Suppressor macrophage treated with lipopolysaccharide for 1 hour (primary cell): ENCODE data around the gene AP1G2.
"Not testable (repeated sequence)": the region's sequence is repeated elsewhere in the genome, so short reads cannot be mapped to it uniquely, and the experiment has no call there.

ENCODE experiments used
- DNase-seq, 3 donors: peaks; one replicate each; pipeline ENCODE4 v3.0.0-alpha.2; 2020 to 2022

The AP1G2 gene

GRCh38 chr14:23590198-23590597, 22.6 kb upstream of the AP1G2 start:
- DNase-seq: no peak

GRCh38 chr14:23589606-23590005, 22.0 kb upstream of the AP1G2 start:
- DNase-seq: no peak

- peak; percentile 87 to 92 (median 88) for DNase-seq
These were observed 21.4 kb upstream of the AP1G2 start for GRCh38 chr14:23588884-23589598.

- DNase-seq: not testable (repeated sequence)
These were observed 17.1 kb upstream of the AP1G2 start for GRCh38 chr14:23584527-23585203.

- DNase-seq: not testable (repeated sequence)
These were observed 16.4 kb upstream of the AP1G2 start for GRCh38 chr14:23583761-23584526.

GRCh38 chr14:23582906-23583760, 15.5 kb upstream of the AP1G2 start:
- no peak for DNase-seq

GRCh38 chr14:23580948-23581281, 13.3 kb upstream of the AP1G2 start:
- DNase-seq: no peak

GRCh38 chr14:23580152-23580926, 12.7 kb upstream of the AP1G2 start:
- peak in 1 of 3 donors; percentile 7 for DNase-seq

- no peak for DNase-seq
These were observed 12.1 kb upstream of the AP1G2 start for GRCh38 chr14:23579739-23580138.

GRCh38 chr14:23579311-23579630, 11.7 kb upstream of the AP1G2 start:
- DNase-seq: peak in 1 of 3 donors; percentile 0

- peak in 1 of 3 donors; percentile 14 for DNase-seq
These were observed 11.1 kb upstream of the AP1G2 start, which contains the start of gene JPH4 for GRCh38 chr14:23578560-23579310. TSS of gene JPH4 (minus strand) at chr14:23578790. CDS start at chr14:23577453, 1,337 bp downstream.

GRCh38 chr14:23577710-23578392, 10.3 kb upstream of the AP1G2 start:
- DNase-seq: peak in 1 of 3 donors; percentile 5

- DNase-seq: peak; percentile 27 to 54 (median 35)
These were observed 9.6 kb upstream of the AP1G2 start for GRCh38 chr14:23577004-23577681.

GRCh38 chr14:23573384-23574015, 5.9 kb upstream of the AP1G2 start:
- no peak for DNase-seq

- peak; percentile 62 to 75 (median 70) for DNase-seq
These were observed 5.2 kb upstream of the AP1G2 start for GRCh38 chr14:23572836-23573235.

- peak in 2 of 3 donors; percentile 26 to 30 for DNase-seq
These were observed 4.9 kb upstream of the AP1G2 start for GRCh38 chr14:23572524-23572828.

- DNase-seq: peak in 1 of 3 donors; percentile 18
These were observed 4.3 kb upstream of the AP1G2 start for GRCh38 chr14:23571701-23572523.

GRCh38 chr14:23570806-23571483, 3.4 kb upstream of the AP1G2 start:
- no peak for DNase-seq
